Endothelial cell of umbilical vein (primary cell): ENCODE measurements around the gene TMEM89. TPM values are rescaled to one million over a fixed set of nuclear protein-coding genes. Genes with fewer than 3 reads are reported as not detected.

Experiments
- BruUV-seq: library from RNA; stranded (reverse); fragments of 400-500 nt; replicated peaks from 2 replicates; lab custom pipeline; 2021; lab: Mats Ljungman, UMichigan
- CTCF ChIA-PET: fragments of 300-600, 350-600 bp; sonication (Branson Sonifier 250); formaldehyde crosslinking; loops from one replicate; lab custom pipeline; 2021; ENCODE audit warnings: antibody characterized with exemption, inconsistent platforms; lab: Charles Lee
- POLR2A ChIA-PET: fragments of 300-600, 350-600 bp; sonication (Branson Sonifier 250); formaldehyde crosslinking; loops from one replicate; lab custom pipeline; 2021; ENCODE audit warnings: antibody characterized with exemption, inconsistent platforms; lab: Charles Lee
- DNase-seq: peaks from one replicate; pipeline ENCODE4 v3.0.0-alpha.2; 2011; ENCODE audit warnings: low read depth, low spot score
- FAIRE-seq: peaks from 2 replicates; lab custom pipeline; 2011; peaks lifted over from hg19 to GRCh38; lab: Jason Lieb, UNC
- H2AFZ ChIP-seq: 2 replicates; pipeline ENCODE4 v1.6.0; 2012; ENCODE audit warnings: low read depth, low read length, control low read depth, inconsistent platforms
- H3K27ac ChIP-seq: 2 replicates; pipeline ENCODE4 v1.5.1; 2011; ENCODE audit warnings: low read depth, mild to moderate bottlenecking, control low read depth, low read length, moderate library complexity; ENCODE audit not compliant: insufficient read depth
- H3K27me3 ChIP-seq, 2 experiments: 2 replicates each; pipeline versions ENCODE4 v1.6.0 to v1.6.1; 2011; ENCODE audit warnings: low read length in 2 of 2, mixed read lengths in 1 of 2; ENCODE audit not compliant: control insufficient read depth in 2 of 2, insufficient read depth in 2 of 2
- H3K36me3 ChIP-seq, 2 experiments: 2 replicates in 1 of 2; 3 replicates in 1 of 2; pipeline ENCODE4 v1.5.1; 2011; ENCODE audit warnings: low read length in 2 of 2, mild to moderate bottlenecking in 1 of 2, moderate library complexity in 1 of 2; ENCODE audit not compliant: control insufficient read depth in 2 of 2, insufficient read depth in 2 of 2; ENCODE audit errors: extremely low read depth in 1 of 2
- H3K4me1 ChIP-seq: 3 replicates; pipeline ENCODE4 v1.5.1; 2011; ENCODE audit warnings: mild to moderate bottlenecking, low read length; ENCODE audit not compliant: control insufficient read depth, insufficient read depth; ENCODE audit errors: extremely low read depth
- H3K4me2 ChIP-seq: 2 replicates; pipeline ENCODE4 v1.6.1; 2011; ENCODE audit warnings: low read length, control low read depth, mixed read lengths; ENCODE audit not compliant: insufficient read depth
- H3K4me3 ChIP-seq, 3 experiments: fragments of 200-600 bp in 1 of 3; sonication (generic), shearing (Covaris generic) in 1 of 3; replicated peaks in 1 of 3; 2 replicates each; pipeline ENCODE4 v1.5.1; 2011 to 2016; ENCODE audit warnings: control low read depth in 3 of 3, low read length in 3 of 3, mild to moderate bottlenecking in 2 of 3, inconsistent platforms in 1 of 3, low read depth in 1 of 3, moderate library complexity in 1 of 3; ENCODE audit not compliant: insufficient read depth in 1 of 3
- H3K79me2 ChIP-seq: 2 replicates; pipeline ENCODE4 v1.6.0; 2012; ENCODE audit warnings: low read length, inconsistent platforms; ENCODE audit not compliant: control insufficient read depth, insufficient read depth
- H3K9ac ChIP-seq: replicated peaks from 2 replicates; pipeline ENCODE3; 2011; ENCODE audit warnings: low read length, control low read depth; ENCODE audit not compliant: insufficient read depth; ENCODE audit errors: extremely low read depth
- H3K9me1 ChIP-seq: replicated peaks from 3 replicates; pipeline ENCODE4 v1.6.0; 2011; ENCODE audit warnings: mild to moderate bottlenecking, low read length; ENCODE audit not compliant: control insufficient read depth, insufficient read depth; ENCODE audit errors: extremely low read depth
- H3K9me3 ChIP-seq: replicated peaks from 2 replicates; pipeline ENCODE4 v1.5.1; 2012; ENCODE audit warnings: low read length, inconsistent platforms; ENCODE audit not compliant: control insufficient read depth, insufficient read depth
- H4K20me1 ChIP-seq: replicated peaks from 2 replicates; pipeline ENCODE3; 2011; ENCODE audit warnings: mild to moderate bottlenecking, low read length; ENCODE audit not compliant: control insufficient read depth, insufficient read depth; ENCODE audit errors: extremely low read depth
- EZH2 ChIP-seq: IDR thresholded peaks from 2 replicates; pipeline ENCODE4 v1.6.1; 2012; ENCODE audit warnings: borderline replicate concordance, low read depth, mild to moderate bottlenecking, moderate library complexity, low read length, inconsistent platforms; ENCODE audit not compliant: severe bottlenecking
- FOS ChIP-seq: IDR thresholded peaks from 2 replicates; pipeline ENCODE4 v1.6.1; 2011; ENCODE audit warnings: mild to moderate bottlenecking, low read length, moderate library complexity, borderline replicate concordance; ENCODE audit not compliant: insufficient read depth
- GATA2 ChIP-seq: IDR thresholded peaks from 2 replicates; pipeline ENCODE4 v1.7.0; 2011; ENCODE audit warnings: low read depth, mild to moderate bottlenecking, moderate library complexity, mixed read lengths, low read length; ENCODE audit not compliant: insufficient read length, insufficient read depth
- JUN ChIP-seq: IDR thresholded peaks from 2 replicates; pipeline ENCODE4 v1.6.1; 2011; ENCODE audit warnings: borderline replicate concordance, low read depth; ENCODE audit not compliant: insufficient read length, insufficient read depth
- MYC ChIP-seq: IDR thresholded peaks from one replicate; pipeline ENCODE4 v1.6.1; 2011; ENCODE audit warnings: mild to moderate bottlenecking, low read depth, low read length
- POLR2A ChIP-seq: IDR thresholded peaks from 2 replicates; pipeline ENCODE4 v1.6.1; 2012; ENCODE audit warnings: low read depth, mild to moderate bottlenecking, control low read depth, low read length
- POLR2AphosphoS5 ChIP-seq: IDR thresholded peaks from 2 replicates; pipeline ENCODE4 v1.6.1; 2012; ENCODE audit warnings: low read depth, mild to moderate bottlenecking, control low read depth, low read length, moderate library complexity; ENCODE audit not compliant: insufficient read depth
- dilution Hi-C: fragments of 300-500 bp; cut with MboI; formaldehyde crosslinking; loops from one replicate; pipeline ENCODE4 v1.15.0; 2019; ENCODE audit warnings: low sequenced_read_pairs; ENCODE audit not compliant: extremely low pct_ligation_motif_present
- intact Hi-C: fragments of 100-400 bp; cut with micrococcal nuclease; formaldehyde crosslinking; loops from one replicate; pipeline ENCODE4 v1.10.0; 2022
- polyA plus RNA-seq, 4 experiments: library from polyadenylated mRNA; depleted of rRNA in 3 of 4; stranded (reverse) in 3 of 4; unstranded in 1 of 4; fragments of >200 nt; gene quantifications; 2 replicates each; pipeline versions ENCODE4 v1.2.1 to v1.2.3, GENCODE V29; 2011 to 2012; ENCODE audit warnings: missing spikeins in 1 of 4
- total RNA-seq: library from RNA; stranded (reverse); gene quantifications from 2 replicates; pipeline ENCODE4 v1.2.3, GENCODE V29; 2021
- TF ChIP-seq, protein P1 (sequence below): IDR thresholded peaks from 2 replicates; pipeline ENCODE4 v1.6.1; 2011; ENCODE audit not compliant: insufficient read depth, insufficient read length
- TF ChIP-seq, protein P2 (sequence below), 2 donors: IDR thresholded peaks; 1 replicate in 1 of 2; 2 replicates in 1 of 2; pipeline ENCODE4 v1.5.1; 2011; ENCODE audit warnings: low read length in 2 of 2, mild to moderate bottlenecking in 2 of 2, moderate library complexity in 2 of 2, control low read depth in 1 of 2, inconsistent platforms in 1 of 2, low read depth in 1 of 2; ENCODE audit not compliant: insufficient read depth in 1 of 2; ENCODE audit errors: extremely low read depth in 1 of 2

TMEM89 gene
- total and polyA plus RNA-seq, 2 donors (not counting 3 experiments of a cell fraction or from before 2014, with no cell fraction given) = not detected

DNA sequence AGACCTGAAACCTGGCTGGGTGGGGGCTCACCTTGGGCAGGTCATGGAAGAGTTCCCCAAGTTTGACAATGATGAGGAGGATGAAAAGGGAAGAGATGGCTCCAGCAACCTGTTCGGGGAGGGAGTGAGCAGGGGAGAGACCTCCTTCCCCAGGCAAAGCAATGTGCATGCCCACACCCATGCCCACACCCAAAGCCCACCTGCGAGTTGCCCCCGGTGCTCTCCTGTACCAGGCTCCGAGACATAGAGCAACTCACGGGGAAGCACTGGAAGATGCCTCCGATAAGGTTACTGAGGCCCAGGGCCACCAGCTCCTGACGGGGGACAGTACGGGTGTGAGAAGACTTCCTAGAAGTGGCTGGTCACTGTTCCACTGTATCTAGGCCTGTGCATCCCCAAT lies 8.8 kb upstream of the TMEM89 start:
- dilution Hi-C loops = no loop called here
- Histone ChIP-seq H2AFZ (no peak overlapping the region), H3K4me3 (no peak overlapping the region), H3K27me3 (no peaks in the 10 kb centered on the region), H3K4me1 (peaks cover 3% of the 10 kb centered on the region), H3K79me2 (no peaks in the 10 kb centered on the region), H3K27ac (no peak overlapping the region), H4K20me1 (no peaks in the 10 kb centered on the region), H3K9ac (no peak overlapping the region), H3K36me3 (peaks cover 0 to 41% of the 10 kb centered on the region in 2 experiments), H3K4me2 (no peak overlapping the region), H3K9me1 (no peaks in the 10 kb centered on the region), H3K9me3 (no peaks in the 10 kb centered on the region)
- DNase-seq = no peak
- BruUV-seq = no TSS peak
- intact Hi-C loops = no loop called here
- no peak for FAIRE-seq
- ChIA-PET CTCF (no interaction called here), POLR2A (no interaction called here)
- TF ChIP-seq, protein P1, sequence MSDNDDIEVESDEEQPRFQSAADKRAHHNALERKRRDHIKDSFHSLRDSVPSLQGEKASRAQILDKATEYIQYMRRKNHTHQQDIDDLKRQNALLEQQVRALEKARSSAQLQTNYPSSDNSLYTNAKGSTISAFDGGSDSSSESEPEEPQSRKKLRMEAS = no peak
- TF ChIP-seq POLR2AphosphoS5 (no peak), GATA2 (no peak), MYC (no peak)
- TF ChIP-seq, protein P2, sequence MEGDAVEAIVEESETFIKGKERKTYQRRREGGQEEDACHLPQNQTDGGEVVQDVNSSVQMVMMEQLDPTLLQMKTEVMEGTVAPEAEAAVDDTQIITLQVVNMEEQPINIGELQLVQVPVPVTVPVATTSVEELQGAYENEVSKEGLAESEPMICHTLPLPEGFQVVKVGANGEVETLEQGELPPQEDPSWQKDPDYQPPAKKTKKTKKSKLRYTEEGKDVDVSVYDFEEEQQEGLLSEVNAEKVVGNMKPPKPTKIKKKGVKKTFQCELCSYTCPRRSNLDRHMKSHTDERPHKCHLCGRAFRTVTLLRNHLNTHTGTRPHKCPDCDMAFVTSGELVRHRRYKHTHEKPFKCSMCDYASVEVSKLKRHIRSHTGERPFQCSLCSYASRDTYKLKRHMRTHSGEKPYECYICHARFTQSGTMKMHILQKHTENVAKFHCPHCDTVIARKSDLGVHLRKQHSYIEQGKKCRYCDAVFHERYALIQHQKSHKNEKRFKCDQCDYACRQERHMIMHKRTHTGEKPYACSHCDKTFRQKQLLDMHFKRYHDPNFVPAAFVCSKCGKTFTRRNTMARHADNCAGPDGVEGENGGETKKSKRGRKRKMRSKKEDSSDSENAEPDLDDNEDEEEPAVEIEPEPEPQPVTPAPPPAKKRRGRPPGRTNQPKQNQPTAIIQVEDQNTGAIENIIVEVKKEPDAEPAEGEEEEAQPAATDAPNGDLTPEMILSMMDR (IDR thresholded peaks at IDR 0.05; ENCODE audit: extremely low read depth in 1 of 2, insufficient read depth in 1 of 2, low read depth in 1 of 2, low read length in 2 of 2) = no peak

DNA sequence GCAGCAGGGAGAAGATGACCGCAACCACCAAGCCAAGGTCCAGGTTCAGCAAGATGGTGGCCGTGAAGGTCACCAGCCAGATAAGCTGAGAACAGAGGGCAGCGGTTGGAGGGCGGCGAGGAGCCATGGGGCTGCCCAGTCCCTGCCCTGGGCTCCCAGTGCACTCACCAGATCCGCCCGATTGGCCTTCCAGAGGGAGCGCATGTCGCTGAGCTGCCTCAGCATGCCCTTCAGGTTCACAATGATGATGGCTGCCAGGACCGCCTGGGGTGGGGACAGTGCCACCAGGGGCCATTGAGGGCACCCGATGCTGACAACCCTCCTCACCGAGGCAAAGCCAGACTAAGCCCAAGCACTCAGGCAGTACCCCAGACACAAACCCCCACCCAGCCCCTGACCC lies 8.3 kb upstream of the TMEM89 start:
- peaks cover 0 to 41% of the 10 kb centered on the region in 2 experiments for H3K36me3 ChIP-seq
- no peak overlapping the region for H3K4me3 ChIP-seq

More for the DNA sequence above, 8.3 kb upstream of the TMEM89 start:
- H3K9ac ChIP-seq = no peak overlapping the region
- dilution Hi-C loops (no loop called here), intact Hi-C loops (no loop called here)
- H3K4me2 ChIP-seq = no peak overlapping the region
- no TSS peak for BruUV-seq
- H4K20me1 ChIP-seq = no peaks in the 10 kb centered on the region
- H3K79me2 ChIP-seq = no peaks in the 10 kb centered on the region
- POLR2A ChIA-PET = no interaction called here
- TF ChIP-seq GATA2 (no peak), FOS (no peak), POLR2A (no peak), JUN (no peak), EZH2 (no peak), POLR2AphosphoS5 (no peak), MYC (no peak)
- TF ChIP-seq, protein P2 (IDR thresholded peaks at IDR 0.05; ENCODE audit: extremely low read depth in 1 of 2, insufficient read depth in 1 of 2, low read depth in 1 of 2, low read length in 2 of 2) = no peak
- TF ChIP-seq, protein P1 = no peak
- CTCF ChIA-PET = no interaction called here
- no peaks in the 10 kb centered on the region for H3K27me3 ChIP-seq
- no peak overlapping the region for H2AFZ ChIP-seq
- H3K4me1 ChIP-seq = peaks cover 3% of the 10 kb centered on the region
- no peaks in the 10 kb centered on the region for H3K9me1 ChIP-seq
- no peak for FAIRE-seq
- no peak overlapping the region for H3K27ac ChIP-seq
- H3K9me3 ChIP-seq = no peaks in the 10 kb centered on the region
- no peak for DNase-seq
